ENCODE results near the gene HLF.

HLF gene

GRCh38 chr17:55322453-55322985 is 57.8 kb downstream of the HLF start:
- no peaks in the 10 kb centered on the region for H3K27me3 ChIP-seq

GRCh38 chr17:55323518-55324295 is 58.9 kb downstream of the HLF start:
- Histone ChIP-seq H3K27me3 (no peaks in the 10 kb centered on the region), H3K9me3 (no peaks in the 10 kb centered on the region), H3K4me3 (ENCODE audit: low read depth in 1 of 2, low read length in 1 of 2) (no peak overlapping the region), H3K27ac (no peak overlapping the region), H3K36me3 (no peaks in the 10 kb centered on the region), H3K4me1 (ENCODE audit: control insufficient read depth in 1 of 2, insufficient read depth in 1 of 2, low read depth in 1 of 2, low read length in 1 of 2) (no peaks in the 10 kb centered on the region)
- no peak for TF ChIP-seq CTCF (IDR thresholded peaks at IDR 0.05)

More at GRCh38 chr17:55322453-55322985, 57.8 kb downstream of the HLF start:
- H3K4me3 ChIP-seq (ENCODE audit: low read depth in 1 of 2, low read length in 1 of 2), result no peak overlapping the region
- no peak overlapping the region for H3K27ac ChIP-seq
- H3K4me1 ChIP-seq (ENCODE audit: control insufficient read depth in 1 of 2, insufficient read depth in 1 of 2, low read depth in 1 of 2, low read length in 1 of 2), result no peaks in the 10 kb centered on the region
- H3K36me3 ChIP-seq, result no peaks in the 10 kb centered on the region
- H3K9me3 ChIP-seq, result no peaks in the 10 kb centered on the region
- no peak for TF ChIP-seq CTCF (IDR thresholded peaks at IDR 0.05)

- Histone ChIP-seq H3K36me3 (no peaks in the 10 kb centered on the region), H3K27me3 (no peaks in the 10 kb centered on the region), H3K4me1 (ENCODE audit: control insufficient read depth in 1 of 2, insufficient read depth in 1 of 2, low read depth in 1 of 2, low read length in 1 of 2) (no peaks in the 10 kb centered on the region), H3K9me3 (no peaks in the 10 kb centered on the region), H3K4me3 (ENCODE audit: low read depth in 1 of 2, low read length in 1 of 2) (no peak overlapping the region), H3K27ac (no peak overlapping the region)
- TF ChIP-seq CTCF (IDR thresholded peaks at IDR 0.05), result no peak
Measured at GRCh38 chr17:55324296-55324978, 59.7 kb downstream of the HLF start.

GRCh38 chr17:55325406-55325805 is 60.6 kb downstream of the HLF start:
- Histone ChIP-seq H3K27ac (no peak overlapping the region), H3K4me1 (ENCODE audit: control insufficient read depth in 1 of 2, insufficient read depth in 1 of 2, low read depth in 1 of 2, low read length in 1 of 2) (no peaks in the 10 kb centered on the region), H3K4me3 (ENCODE audit: low read depth in 1 of 2, low read length in 1 of 2) (no peak overlapping the region), H3K36me3 (no peaks in the 10 kb centered on the region), H3K9me3 (no peaks in the 10 kb centered on the region), H3K27me3 (no peaks in the 10 kb centered on the region)
- TF ChIP-seq CTCF (IDR thresholded peaks at IDR 0.05), result no peak

GRCh38 chr17:55326030-55326429 is 61.3 kb downstream of the HLF start:
- no peaks in the 10 kb centered on the region for H3K27me3 ChIP-seq
- H3K9me3 ChIP-seq, result no peaks in the 10 kb centered on the region
- TF ChIP-seq CTCF (IDR thresholded peaks at IDR 0.05), result no peak
- no peak overlapping the region for H3K4me3 ChIP-seq (ENCODE audit: low read depth in 1 of 2, low read length in 1 of 2)
- H3K27ac ChIP-seq, result no peak overlapping the region
- H3K4me1 ChIP-seq (ENCODE audit: control insufficient read depth in 1 of 2, insufficient read depth in 1 of 2, low read depth in 1 of 2, low read length in 1 of 2), result no peaks in the 10 kb centered on the region
- H3K36me3 ChIP-seq, result no peaks in the 10 kb centered on the region
